Activated CD8-positive, alpha-beta memory T cell treated with anti-CD3 and anti-CD28 coated beads, Interleukin-2, amount 50 U/mL, for 48 hours (primary cell): ENCODE measurements around the gene JARID2.
"Not testable (repeated sequence)": the region's sequence is repeated elsewhere in the genome, so short reads cannot be mapped to it uniquely, and the experiment has no call there.

Experiments used
- DNase-seq: peaks from one replicate; pipeline ENCODE4 v3.0.0-alpha.2; 2020

Gene JARID2

DNA sequence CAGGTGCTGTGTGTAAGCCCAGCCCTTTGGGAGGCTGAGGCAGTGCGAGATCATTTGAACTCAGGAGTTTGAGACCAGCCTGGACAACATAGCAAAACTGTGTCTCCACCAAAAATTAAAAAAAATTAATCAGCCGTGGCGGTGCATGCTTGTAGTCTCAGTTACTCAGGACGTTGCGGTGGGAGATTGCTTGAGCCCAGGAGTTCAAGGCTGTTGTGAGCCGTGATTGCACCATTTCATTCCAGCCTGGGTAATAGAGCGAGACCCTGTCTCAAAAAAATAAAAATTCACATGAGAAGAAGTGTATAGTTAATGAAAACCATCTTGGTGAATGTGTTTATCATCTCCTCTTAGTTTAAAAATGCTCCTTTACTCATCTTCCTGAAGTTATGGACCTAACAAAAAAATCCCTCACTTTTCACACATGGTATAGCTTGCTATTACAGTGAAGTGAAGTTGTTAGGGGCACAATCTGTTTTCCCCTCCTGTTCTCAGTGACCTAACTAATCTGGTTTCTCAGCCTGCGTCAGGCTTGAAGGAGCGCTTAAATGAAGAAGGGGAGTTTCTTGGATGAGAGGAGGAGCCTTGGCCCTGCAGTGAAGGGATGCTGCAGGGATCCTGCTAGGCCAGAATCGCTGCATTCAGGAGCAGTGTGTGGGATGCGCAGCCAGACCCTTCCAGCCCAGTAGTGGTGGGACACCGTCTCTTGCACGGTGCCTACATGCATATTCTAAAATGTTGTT is 45.3 kb downstream of the JARID2 start:
- no peak for DNase-seq

DNA sequence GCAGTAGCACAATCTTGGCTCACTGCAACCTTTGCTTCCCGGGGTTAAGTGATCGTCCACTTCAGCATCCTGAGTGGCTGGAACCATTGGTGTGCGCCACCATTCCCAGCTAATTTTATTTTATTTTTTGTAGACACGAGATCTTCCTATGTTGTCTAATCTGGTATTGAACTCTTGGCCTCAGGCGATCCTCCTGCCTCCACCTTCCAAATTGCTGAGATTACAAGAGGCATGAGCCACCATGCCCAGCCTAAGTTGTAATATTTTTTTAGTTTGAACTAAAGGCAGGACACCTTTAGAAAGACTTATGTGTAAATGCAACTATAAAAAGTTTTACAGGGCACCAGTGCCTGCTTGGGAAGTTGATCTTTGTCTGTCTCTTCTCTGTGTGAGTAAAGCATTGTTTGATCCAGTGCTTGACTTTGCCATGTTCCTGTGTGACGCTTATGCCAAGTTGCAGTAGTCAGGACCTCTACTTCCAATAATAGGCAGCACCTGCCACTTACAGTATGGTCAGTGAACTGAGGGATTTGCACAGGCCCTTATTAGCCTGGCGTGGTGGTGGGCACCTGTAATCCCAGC is 46.9 kb downstream of the JARID2 start:
- no peak for DNase-seq

DNA sequence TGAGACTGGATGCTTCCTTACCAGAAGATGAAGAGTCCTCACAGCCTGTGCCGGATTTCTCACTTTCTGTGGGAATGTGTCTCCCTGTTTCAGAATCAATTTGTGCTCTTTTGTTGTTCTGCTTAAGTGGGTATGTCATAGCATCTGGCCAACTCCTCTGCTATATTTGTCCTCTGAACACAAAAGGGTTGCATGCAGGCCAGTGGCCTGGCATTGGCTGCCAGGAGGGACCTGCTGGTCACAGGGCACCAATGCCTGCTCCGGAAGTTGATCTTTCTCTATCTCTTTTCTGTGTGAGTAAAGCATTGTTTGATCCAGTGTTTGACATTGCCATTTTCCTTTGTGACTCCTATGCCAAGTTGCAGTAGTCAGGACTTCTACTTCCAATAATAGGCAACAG is 47.8 kb downstream of the JARID2 start:
- no peak for DNase-seq

DNA sequence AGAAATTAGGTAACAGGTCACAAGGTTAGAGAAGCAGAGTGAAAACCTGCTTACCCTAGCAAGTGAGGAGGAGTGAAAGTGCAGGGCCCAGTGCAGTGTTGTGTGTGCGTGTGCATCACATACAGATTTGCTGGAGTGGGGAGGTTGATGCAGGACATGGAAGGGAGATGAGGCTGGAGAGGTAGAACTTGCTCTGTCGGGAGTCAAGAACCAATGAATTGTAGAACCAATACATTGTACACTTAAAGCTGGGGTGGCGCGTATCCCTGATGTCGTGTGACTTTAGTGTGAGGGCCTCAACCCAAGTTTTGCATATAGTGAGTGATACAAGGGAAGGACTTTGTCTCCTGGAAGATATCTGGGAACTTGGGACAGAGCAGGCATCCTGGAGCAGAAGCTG is 48.6 kb downstream of the JARID2 start:
- DNase-seq, result no peak

DNA sequence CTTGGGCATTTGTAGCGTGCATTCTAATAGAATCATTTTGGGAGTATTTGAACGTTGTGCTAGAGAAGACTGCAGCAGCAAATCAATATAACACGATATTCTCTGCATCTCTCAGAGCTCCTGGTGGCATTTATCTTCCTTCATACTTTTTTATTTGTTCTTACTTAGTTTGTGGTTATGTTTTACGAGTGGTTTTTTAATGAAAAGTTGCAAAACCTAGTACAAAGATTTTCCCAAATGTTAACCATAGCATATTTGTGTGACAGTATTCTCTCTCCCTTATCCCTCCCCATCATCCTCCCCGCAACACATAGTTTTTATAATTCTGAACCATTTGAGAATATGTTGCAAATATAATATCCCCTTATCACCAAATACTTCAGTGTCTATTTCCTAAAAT is 50.4 kb downstream of the JARID2 start:
- no peak for DNase-seq

DNA sequence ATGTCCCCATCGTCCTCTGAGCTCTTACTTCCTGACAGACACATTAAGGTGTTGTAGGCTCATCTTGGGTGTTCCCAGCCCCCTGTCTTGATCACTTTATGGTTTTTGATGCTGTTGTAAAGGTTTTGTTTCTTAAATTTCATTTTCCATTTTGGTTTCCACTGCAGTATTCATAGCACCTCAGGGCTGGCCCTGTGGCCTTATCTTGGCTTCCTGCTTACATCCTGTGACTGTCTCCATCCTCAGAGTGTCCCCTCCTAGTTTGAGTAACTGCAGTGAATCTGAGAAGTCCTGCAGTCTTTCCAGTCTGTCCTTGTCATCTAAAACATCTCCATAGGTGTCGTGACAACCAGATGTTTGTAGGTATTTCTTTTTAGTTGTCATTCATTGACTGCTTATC is 50.9 kb downstream of the JARID2 start:
- DNase-seq, result no peak

DNA sequence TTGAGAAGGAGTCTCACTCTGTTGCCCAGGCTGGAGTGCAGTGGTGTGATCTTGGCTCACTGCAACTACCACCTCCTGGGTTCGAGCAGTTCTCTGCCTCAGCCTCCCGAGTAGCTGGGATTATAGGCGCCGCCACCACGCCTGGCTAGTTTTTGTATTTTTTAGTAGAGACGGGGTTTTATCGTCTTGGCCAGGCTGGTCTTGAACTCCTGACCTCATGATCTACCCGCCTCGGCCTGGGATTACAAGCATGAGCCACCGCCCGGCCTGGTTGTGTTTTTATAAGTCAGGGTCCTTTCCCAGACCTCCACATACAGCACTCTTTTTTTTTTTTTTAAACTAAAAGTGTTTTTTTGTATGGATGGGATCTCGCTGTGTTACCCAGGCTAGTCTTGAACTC is 51.3 kb downstream of the JARID2 start:
- DNase-seq, result not testable (repeated sequence)

DNA sequence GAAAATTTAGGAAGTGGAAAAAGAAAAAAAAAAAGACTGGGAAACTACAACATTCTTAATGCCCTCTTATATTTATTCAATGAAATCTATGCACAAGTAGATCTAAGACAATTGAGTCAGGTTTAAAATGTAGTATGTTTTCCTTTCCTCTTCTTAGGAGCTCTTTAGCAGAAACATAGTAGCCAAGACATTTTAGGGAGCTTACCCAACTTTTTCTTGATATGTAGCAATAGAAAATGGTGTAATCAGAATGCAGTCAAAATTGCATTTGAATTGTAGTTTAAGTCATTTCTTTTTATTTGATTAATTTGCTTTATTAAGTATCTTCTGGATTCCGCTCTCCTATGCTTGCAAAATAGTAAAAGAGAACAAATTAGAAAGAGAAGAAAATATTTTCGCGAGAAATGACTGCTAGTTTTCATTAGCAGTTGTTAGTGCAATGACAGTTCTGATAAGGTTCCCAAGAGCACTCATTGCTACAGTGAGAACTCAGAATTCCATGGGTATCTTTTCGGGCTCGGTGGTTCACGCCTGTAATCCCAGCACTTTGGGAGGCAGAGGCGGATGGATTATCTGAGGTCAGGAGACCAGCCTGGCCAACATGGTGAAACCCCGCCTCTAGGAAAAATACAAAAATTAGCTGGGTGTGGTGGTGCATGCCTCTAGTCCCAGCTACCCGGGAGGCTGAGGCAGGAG is 52.2 kb downstream of the JARID2 start:
- no peak for DNase-seq

DNA sequence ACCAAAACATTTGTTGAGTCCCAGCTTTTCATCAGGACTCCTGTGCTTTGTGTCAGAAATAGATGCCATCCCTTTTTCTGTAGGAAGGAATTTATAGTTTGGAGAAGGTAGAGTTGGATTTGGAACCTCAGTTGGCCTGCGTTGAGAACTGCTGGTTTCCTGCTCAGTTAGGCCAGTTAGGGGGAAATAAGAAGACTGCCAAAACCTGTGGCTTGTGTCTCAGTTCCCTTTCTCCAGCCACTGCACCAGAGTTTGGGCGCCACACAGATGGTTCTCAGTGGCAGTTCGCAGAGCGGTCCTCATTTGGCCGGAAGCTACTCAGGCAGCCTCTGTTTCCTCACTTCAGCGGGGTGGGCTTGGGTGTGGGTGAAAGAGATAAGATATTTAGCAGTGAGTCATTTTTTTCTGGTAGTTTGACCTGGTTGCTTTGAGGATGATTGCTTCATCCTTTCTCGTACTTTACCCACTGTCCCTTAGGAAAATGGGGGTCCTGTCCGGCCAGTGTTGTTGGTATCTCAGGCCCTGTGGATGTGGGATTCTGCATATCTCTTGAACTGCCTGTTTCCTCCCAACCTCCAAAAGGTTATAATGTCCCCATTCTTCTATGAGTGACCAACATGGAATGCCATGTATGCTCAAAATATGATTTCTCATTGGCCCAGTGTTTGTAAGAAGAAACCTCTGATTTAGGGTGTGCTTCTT is 53.7 kb downstream of the JARID2 start:
- DNase-seq, result peak; percentile 78

DNA sequence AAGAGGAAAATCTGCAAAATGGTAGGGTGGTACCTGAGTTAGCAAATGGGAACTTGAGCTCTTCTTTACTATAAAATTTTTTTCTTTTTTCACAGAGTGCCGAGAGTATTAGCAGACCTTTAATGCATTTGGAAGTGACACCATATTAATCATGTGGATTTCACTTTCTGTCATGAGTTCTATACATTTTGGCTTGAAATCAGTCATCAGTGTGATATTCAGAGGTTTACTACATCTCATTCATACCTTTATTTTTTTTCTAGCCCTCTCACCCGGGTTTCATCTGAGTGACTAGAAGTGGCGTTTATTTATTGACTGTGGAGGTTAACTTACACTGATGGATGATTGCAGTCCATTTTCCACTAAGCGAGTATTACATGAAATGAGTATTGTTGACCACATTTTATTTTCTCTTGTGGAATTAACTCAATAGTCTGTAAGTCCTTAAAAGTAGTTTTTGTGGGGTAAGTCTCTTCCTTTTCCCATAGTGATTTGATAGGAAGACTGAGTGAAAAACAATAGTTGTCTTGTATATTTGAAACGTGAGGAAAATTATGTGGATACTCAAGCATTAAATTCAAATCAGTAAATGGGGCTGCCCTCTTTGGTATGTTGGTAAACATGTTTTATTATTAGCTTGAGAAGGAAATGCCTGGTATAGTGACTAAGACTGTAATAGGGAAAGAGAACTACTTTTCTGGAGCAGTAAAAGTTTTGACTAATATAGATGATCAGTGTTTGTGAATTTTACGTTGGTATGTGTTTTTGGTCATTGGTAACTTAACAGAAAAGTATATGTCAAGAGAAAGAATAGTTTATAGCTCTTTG is 55.5 kb downstream of the JARID2 start:
- no peak for DNase-seq

DNA sequence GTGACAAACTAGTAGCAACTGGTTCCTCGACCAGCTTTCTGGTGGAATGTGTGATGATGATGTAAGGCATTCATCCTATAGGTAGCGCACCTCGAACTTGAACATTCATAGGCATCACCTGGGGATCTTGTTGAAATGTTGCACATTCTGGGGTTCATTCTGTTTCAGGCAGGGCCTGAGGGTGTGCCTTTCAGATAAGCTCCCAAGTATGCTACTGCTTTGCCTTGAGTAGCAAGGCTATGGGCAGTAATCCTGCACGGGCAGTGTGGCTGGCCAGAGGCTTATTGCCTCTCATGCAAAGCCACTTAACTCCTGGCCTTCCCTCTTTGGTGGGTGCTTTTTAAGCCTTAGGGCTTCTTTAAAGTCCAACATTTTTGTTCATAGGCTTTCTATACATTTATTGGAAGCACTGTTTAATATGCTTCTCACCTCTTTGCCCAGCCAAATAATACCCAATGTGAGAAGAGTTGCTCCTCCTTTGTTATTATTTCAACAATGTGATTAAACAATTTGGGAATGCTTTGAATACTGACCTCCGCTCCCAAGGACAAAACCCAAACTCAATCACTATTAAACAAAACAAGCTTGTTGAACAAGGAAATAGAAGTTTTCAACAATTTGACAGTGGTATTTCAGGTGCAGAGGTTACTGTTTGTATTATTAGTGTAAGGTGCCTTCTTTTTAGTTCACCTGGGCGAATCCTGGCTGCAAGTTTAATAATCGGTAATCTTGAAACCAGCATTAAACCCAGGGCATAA is 57.5 kb downstream of the JARID2 start:
- DNase-seq, result no peak

DNA sequence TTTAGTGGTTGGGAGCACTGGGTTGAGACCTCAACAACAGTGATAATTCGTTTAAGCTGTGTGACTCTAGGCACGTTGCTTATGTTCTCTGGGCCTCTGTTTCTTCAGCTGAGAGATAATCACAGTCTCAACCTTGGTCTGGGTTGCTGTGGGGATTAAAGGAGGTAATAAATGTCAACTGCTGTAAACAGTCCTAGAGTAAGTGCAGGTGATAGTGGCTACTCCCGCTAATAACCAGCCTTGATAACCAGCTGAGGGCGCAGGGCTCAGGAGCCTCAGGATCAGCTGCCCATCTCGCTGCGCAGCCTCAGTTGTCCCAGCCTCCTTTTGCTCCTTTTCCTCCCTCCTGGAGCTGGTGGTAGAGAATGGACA is 58.0 kb downstream of the JARID2 start:
- no peak for DNase-seq

DNA sequence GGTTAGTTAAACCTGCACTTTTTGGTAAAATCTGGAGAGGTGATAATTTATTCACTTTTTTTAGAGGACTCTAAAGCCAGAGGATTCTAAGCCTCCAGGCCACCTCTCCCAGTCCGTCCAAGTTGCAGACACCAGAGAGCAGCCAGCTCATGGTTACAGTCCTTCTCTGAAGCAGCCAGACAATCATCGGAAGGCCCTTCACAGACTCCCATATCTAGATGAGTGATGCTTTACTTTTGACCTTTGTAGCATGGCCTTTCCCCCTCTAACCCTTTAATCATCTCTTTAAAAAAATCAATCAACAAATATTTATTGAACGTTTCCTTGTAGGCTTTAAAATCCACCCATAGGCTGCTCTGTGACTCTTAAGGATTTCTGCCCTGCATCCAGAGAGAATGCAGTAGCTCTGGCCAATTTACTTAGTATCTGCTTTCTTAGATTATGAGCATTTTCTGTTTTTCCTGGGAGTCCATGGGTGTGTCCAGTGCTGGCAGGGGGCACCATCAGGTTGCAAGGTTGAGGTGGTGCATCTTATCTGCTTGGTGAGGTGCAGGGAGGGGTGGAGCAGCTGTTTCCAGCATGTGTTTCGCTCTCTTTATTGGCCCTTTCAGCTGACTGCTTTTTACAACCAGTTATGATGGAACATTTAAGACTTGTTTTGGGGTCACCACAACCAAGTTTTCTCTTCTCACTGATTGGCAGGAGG is 58.6 kb downstream of the JARID2 start:
- DNase-seq, result no peak

DNA sequence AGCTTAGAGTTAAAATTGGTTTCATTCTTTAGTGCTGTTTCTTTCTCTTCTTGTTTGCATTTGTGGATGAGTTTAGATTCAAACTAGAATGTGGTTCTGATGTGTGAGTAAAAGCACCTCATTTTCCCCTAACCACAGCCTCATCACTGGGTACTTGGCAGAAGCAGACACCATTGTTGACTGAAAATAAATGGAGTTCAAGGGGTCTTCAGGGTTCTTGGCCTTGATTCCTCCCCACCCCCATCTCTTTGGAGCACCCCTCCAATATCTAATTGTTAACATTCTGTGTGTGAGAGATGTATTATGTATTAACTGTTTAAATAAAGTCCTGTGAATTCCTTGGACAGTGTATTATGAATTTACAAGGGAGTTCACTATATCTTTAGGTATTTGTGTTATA is 59.6 kb downstream of the JARID2 start:
- DNase-seq, result no peak

DNA sequence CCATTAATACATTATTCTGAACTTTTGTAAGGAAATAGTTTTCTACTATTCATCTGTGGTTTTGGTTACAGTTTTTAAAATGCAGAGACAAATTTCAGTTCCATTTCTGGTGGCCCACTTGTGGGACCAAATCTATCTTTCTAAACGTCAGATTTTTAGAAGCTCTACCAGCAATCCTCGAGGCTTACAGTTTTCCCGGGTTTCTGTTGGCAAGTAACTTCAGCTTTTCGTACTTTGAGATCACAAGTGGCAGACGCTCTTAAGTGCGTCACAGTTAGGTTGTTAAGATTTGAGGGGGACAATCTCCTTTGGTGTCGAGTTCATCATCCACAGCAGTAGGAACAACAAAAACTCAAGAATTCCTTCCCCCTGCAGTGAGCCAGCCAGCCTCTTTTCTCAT is 60.0 kb downstream of the JARID2 start:
- no peak for DNase-seq

DNA sequence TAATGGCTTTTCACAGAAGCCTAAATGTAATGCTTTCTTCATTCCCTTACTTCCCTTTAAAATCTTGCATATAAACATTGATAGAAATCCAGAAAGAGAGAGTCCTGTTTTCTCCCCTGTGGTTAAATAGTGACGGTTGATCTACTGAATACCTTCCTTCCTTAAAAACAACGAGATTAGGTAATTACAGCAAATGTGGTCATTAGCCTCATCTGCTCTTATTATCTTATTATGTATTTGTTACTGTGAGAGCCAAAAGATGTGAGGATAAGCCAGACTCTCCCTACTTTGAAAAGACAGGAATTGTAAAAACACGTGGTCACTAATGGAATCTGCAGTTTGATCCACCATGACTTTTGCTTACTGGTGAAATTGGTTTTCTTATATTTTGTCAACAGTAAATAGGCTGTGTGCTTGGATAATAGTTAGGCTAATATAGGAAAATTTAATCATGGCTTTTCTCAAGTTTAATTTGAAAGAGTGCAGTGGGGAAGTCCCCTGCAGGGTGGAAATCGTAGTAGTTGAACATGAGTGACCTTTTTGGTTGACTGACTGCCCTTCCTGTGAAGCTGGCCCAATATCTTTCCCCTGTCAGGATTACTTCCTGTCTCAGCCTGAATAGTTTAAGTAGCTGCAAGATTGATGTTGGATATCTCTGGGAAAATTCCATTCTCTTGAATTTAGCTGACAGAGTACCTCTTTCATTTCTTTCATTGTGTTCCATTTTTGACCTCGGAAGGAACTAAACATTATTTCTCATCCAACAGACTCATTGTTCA is 62.8 kb downstream of the JARID2 start:
- DNase-seq, result no peak

DNA sequence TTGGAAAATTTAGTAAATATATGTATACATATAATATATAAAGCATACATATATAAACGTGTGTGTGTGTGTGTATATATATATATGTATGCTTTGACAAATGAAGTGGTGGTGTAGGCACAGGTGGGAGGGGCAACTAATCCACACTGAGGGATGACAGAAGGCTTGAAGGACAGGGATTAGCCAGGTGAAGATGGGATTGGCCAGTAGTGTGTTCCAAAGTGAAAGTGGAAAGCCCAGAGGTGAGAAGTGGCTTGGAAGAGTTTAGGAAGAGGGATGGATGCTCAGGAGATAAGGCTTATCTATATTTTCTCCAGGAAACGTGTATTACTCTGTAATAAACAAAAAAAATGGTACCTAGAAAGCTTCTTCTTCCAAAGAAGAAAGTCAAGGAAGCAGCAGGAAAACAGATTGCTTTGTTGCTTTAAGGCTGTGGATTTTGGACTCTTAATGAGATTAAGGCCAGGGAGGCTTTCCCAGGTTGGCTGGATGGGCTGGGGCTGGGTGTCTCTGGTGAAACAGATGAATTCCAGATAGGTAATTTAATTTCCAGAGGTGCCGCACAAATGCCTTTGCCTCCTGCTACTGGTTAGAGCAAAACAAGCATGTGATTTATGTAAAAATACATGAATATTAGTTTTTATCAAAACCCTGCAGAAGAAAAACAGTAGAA is 63.9 kb downstream of the JARID2 start:
- no peak for DNase-seq

DNA sequence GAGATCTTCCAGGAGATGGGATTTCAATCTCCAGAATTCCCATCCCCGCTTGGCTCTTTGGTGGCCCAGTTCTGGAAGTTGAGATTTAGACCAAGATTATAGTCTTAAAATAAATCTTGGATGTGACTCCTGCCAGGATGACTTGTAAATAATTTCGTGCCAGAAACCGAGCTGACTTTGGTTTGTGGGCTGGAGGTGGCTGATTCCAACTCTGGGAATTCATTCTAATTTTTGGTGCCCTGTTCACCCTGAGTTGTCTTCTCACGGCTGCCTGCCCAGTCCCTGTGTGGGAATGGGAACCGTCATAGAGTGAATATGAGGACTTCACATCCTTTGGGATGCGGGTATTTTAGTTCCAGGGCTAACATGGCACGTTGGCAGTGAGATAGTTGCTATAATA is 64.8 kb downstream of the JARID2 start:
- DNase-seq, result no peak

DNA sequence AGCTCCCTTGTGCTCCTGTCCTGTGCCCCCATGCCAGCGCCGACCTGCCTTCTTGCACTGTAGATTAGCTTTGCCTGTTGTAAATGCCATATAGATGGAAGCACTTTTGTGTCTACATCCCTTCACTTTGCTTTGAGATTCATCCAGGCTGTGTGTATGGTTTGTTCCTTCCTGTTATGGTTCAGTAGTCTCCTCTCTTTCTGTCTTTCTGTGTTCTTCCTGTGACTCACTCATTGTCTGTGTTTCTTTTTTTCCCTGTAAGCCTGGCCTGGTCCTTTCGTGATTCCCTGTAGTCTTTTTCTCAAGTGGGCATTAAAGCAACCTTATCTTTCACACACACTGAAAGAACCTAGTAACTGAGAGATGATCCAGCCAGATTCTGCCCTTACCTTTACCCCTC is 66.6 kb downstream of the JARID2 start:
- DNase-seq, result no peak

DNA sequence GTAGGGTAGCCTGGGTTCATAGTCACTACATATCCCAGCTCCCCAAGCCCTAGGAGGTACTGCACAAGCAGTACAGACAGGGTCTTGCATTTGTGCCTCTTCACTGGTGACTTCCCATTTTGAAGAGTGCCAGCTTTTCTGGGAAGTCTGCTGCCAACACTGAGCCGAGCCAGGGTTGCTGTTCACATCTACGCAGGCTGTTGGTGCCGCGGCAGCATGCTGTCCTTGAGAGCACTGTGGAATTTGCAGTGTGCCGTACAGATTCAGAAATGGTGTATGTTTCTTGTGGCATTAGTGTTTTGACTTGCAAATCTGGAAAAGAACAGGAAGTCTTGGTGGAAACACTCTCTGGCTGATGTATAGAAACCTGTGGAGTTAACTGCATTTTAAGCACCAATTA is 67.5 kb downstream of the JARID2 start:
- no peak for DNase-seq
